GDM1 (cell line): ENCODE measurements around the gene ZNF142.

Experiments
- DNase-seq: peaks from one replicate; lab custom pipeline; 2025; lab: John Stamatoyannopoulos, UW

The ZNF142 gene

GRCh38 chr2:218655751-218656150, 3.7 kb downstream of the ZNF142 start:
- DNase-seq = no peak

- no peak for DNase-seq
These were observed 10.7 kb downstream of the ZNF142 start for GRCh38 chr2:218648787-218649100.

DNA sequence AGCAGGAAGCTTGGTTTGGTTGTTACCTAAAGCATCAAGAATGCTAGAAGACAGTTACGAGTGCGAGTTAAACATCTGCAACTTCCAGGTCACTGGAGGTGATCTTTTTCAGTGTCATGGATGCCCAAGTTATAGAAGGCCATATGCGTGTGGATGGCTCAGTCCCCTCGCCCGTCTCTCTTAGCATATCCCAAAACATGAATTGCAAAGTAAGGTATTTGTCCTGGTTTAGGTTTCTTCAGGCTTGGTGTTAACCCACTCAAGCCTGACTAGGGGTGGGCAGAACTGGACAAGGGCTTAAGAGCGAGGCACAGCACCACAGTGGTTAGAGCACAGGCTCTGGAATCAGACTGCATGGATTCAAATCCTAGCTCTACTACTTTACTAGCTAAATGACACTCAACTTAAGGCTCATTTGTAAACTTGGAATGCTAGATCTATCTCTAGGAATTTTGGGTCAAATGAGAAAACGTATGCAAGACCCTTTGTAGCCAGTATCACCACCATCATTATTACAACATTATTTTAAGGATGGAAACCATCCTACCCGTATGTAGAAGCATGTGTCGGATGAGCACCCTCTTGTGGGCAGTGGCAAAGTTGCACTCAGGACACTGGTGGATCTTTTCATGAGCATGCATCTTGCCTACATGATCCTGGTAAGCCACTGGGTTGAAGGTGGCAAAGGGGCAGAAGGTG, 11.2 kb downstream of the ZNF142 start:
- DNase-seq = peak; percentile 40

DNA sequence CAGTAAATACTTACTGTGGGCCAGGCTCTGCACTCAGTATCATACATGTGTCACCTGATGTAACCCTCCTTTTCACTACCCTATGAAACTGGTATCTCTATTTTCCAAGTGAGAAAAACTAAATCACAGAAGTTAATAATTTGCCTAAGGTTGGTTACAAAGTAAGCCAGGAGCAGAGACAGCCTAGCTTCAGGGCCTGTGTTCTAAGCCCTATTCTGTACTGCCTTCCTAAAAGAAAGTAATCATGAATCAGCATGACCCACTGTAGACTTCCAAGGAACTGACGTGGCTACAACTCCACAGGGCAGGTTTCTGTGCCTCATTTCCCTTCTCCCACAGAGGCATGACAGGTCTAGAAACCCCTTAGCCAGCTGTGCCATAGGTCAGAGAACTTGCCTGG, 14.3 kb downstream of the ZNF142 start:
- DNase-seq = no peak

- no peak for DNase-seq
These were observed 14.7 kb downstream of the ZNF142 start for GRCh38 chr2:218644721-218645120.

DNA sequence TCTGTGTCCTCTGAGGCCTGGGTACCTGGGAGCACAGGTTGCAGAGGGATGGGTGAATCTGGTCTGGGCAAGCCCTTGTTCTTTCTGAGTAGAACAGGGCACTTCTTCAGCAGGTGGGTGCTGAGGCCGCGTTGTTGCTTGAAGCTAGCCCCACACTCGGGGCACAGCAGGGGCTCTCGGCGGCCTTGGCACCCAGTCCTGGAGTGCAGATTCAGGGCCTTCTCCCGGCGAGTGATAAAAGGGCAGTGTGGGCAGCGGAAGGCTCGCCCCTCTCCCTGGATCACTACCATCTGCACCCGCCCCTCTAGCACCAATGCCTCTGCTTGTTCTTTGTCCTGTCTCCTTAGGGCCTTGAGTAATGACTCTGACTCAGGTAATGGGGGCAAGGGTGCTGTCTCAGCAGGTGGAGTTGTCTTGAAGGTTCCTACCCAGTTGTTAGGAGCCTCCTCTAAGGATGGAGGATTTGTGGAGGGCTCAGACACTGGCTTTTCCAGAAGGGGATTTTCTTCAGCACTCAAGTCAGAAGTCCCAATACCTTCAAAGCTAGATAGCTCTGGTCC, 15.6 kb downstream of the ZNF142 start:
- DNase-seq = no peak

- no peak for DNase-seq
These were observed 16.6 kb downstream of the ZNF142 start for GRCh38 chr2:218642786-218643185.

DNA sequence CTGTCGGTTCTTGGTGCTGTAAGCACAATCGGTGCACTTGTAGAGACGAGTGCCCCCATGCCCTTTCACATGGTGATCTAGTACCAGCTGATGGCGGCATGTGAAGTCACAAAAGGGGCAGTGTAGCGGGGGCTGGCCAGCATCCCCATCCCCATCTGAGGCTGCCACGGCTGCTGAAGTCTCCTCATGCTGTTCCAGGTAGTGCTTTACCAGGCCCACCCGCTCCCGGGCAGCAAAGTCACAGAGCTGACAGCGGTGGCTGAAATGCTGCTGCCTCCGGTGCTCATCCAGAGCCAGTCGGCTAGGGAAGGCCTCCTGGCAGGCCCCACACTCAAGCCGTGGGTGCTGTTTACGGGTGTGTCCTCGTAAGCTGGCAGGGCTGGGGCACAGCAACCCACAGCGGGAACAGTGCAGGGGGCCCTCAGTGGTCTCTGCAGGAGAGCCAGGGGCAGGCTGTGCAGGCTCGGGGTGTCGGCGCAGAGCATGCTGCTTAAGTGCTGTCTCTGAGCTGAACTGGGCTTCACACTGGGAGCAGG, 17.2 kb downstream of the ZNF142 start:
- DNase-seq = no peak

- DNase-seq = no peak
These were observed 21.1 kb downstream of the ZNF142 start for GRCh38 chr2:218638372-218638771.

- no peak for DNase-seq
These were observed 23.7 kb downstream of the ZNF142 start for GRCh38 chr2:218635719-218636118.

GRCh38 chr2:218631837-218632236, 27.6 kb downstream of the ZNF142 start:
- DNase-seq = no peak

- DNase-seq = no peak
These were observed 31.5 kb downstream of the ZNF142 start for GRCh38 chr2:218627939-218628338.

DNA sequence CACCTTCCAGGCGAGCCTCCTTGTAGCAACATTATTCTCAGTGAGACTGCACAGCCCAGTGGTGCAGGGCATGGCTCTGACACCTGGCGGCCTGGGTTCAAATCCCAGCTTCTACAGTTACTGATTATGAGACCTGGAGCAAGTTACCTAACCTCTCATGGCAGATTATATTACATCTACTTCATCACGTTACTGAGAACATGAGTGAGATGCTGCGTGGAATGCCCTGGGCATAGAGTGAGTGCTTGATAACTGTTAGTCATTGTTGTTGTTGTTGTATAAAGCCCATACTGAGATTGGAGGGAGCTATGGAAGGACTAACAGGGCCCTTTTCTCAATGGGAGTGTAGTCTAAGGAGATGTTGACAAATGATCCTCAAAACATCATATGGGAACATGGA, 33.1 kb downstream of the ZNF142 start:
- no peak for DNase-seq

GRCh38 chr2:218623366-218623705, 36.1 kb downstream of the ZNF142 start:
- DNase-seq = no peak

DNA sequence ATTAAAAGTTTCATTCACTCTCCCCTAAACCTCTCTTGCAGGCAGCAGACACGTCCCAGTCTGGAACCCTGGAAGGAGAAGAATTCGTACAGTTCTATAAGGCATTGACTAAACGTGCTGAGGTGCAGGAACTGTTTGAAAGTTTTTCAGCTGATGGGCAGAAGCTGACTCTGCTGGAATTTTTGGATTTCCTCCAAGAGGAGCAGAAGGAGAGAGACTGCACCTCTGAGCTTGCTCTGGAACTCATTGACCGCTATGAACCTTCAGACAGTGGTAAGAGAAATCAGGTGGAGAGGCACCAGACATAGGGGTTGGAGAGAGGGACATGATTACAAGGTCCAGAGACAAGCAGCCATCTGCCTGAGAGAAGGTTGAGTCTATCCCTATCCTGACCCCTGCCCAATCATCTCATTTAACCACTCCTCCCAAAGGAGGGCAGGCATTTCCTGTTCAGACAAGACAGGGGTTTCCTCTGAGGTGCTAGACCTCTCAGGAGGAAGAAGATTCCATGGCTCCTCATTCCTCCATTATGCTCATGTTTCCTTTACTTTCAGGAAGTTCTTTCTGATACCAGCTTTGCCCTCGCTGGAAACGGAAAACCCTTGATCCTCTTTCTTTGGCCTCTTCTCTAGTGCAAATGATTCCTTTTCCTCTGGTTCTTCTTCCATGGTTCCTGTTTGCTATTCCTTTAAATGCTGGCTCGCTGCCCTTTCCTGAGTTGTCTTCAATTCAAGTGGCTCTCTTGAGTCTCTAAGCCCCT, 36.6 kb downstream of the ZNF142 start:
- DNase-seq = no peak

- no peak for DNase-seq
These were observed 38.4 kb downstream of the ZNF142 start for GRCh38 chr2:218621007-218621406.

DNA sequence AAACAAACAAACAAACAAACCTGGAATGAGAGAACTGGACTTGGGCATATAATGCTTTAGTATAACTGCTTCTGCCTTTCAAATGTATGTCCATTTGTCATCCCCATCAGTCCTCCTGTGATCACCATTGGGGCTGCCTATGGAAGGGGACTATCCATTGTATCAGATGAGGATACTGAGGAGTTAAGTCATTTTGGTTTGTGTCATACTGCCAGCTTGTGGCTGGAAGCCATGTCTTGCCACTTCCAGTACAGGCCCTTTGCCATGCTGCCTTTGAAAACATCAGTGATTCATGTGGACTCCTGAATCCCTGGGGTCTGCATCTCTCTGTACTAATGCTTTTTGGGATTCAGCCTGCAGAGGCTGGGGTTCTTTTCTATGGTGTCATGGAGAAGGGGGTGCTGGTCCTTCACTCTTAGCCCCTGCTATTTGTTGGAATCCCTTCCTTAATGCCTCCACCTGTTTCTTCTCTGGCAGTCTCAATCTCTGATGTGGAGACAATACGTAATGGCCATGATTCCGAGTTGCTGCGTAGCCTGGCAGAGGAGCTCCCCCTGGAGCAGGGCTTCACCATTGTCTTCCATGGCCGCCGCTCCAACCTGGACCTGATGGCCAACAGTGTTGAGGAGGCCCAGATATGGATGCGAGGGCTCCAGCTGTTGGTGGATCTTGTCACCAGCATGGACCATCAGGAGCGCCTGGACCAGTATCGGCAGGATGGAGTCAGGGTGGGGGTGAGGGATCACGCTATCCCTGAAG, 41.1 kb downstream of the ZNF142 start:
- DNase-seq = no peak

- DNase-seq = no peak
These were observed 43.5 kb downstream of the ZNF142 start for GRCh38 chr2:218615868-218616315.

- no peak for DNase-seq
These were observed 51.8 kb downstream of the ZNF142 start, which contains the start of gene PLCD4 for GRCh38 chr2:218607436-218608115. PLCD4 (plus strand) TSS chr2:218607899; CDS start chr2:218615740, 7,841 bp downstream.

GRCh38 chr2:218605432-218605831, 54.0 kb downstream of the ZNF142 start:
- no peak for DNase-seq
